ENCODE measurements around the gene TEKT2.

TEKT2 gene

DNA sequence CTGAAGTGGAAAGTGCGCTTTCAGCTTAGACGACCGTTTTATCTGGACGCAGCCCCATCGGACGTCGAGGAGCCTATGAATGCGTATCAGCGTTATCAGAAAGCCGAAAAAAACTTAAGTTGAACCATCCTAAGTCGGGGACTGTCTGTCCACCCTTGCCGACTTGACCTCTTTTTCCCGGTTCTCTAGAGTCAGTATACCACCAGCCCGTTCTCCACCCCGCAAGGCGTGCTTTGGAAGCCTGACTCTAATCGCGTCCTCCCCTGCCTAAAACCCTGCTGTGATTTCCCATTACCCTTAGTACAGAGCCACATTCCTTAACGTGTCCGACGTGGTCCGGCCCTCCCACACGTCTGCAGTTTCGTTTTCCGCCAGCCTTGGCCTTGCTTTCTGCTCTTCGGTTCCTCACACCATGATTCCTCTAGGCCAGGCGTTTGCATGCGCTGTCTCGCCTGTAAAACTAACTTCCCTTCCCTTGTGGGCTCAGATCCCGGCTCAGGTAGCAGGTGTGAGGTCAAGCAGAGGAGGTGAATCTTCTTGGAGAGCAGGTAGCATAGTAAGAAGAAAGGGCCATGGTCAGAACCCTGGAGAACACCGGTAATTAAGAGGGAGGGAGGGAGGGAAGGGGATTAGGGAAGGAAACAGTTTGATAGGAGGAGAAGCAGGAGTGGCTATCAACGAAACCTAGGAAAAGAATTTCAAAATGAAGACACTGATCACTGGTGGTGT is 5.7 kb downstream of the TEKT2 start:
- TF ChIP-seq, protein P1, sequence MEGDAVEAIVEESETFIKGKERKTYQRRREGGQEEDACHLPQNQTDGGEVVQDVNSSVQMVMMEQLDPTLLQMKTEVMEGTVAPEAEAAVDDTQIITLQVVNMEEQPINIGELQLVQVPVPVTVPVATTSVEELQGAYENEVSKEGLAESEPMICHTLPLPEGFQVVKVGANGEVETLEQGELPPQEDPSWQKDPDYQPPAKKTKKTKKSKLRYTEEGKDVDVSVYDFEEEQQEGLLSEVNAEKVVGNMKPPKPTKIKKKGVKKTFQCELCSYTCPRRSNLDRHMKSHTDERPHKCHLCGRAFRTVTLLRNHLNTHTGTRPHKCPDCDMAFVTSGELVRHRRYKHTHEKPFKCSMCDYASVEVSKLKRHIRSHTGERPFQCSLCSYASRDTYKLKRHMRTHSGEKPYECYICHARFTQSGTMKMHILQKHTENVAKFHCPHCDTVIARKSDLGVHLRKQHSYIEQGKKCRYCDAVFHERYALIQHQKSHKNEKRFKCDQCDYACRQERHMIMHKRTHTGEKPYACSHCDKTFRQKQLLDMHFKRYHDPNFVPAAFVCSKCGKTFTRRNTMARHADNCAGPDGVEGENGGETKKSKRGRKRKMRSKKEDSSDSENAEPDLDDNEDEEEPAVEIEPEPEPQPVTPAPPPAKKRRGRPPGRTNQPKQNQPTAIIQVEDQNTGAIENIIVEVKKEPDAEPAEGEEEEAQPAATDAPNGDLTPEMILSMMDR (IDR thresholded peaks at IDR 0.05; ENCODE audit: low read depth, low read length, missing control alignments) = no peak
- in situ Hi-C loops (cut with HindIII; ENCODE audit: low sequenced_read_pairs) = no loop called here
- peak; percentile 57 for DNase-seq (ENCODE audit: low read depth)
- peak overlapping the region; percentile 61 for H3K4me3 ChIP-seq (ENCODE audit: low read depth, low read length)

DNA sequence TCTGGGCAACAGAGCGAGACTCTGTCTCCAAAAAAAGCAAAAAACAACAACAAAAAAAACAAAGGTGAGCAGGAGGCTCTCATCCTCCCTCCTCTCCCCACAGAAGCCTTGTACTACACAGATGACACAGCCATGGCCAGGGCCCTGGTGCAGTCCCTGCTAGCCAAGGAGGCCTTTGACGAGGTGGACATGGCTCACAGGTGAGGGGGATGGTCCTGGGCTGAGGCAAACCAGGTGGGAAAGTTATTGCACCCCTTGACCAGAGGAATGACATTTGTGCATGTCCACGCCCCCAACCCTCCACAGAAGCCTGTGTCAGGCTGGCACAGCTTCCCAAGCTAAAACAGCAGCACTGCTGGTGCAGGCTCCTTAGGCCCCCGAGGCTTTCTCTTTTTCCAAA is 7.2 kb downstream of the TEKT2 start:
- H3K4me3 ChIP-seq (ENCODE audit: low read depth, low read length) = no peak overlapping the region
- in situ Hi-C loops (cut with HindIII; ENCODE audit: low sequenced_read_pairs) = no loop called here
- TF ChIP-seq, protein P1 (IDR thresholded peaks at IDR 0.05; ENCODE audit: low read depth, low read length, missing control alignments) = no peak
- no peak for DNase-seq (ENCODE audit: low read depth)

DNA sequence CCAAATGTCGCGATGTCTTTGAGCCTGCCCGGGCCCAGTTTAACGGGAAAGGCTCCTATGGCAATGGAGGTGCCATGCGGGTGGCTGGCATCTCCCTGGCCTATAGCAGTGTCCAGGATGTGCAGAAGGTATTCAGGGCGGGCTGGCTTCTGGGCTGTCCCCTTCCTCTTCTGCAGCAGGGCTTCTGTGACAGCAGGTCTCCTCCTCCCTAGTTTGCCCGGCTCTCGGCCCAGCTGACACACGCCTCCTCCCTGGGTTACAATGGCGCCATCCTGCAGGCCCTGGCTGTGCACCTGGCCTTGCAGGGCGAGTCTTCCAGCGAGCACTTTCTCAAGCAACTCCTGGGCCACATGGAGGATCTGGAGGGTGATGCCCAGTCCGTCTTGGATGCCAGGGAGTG is 7.8 kb downstream of the TEKT2 start:
- no peak overlapping the region for H3K4me3 ChIP-seq (ENCODE audit: low read depth, low read length)
- TF ChIP-seq, protein P1 (IDR thresholded peaks at IDR 0.05; ENCODE audit: low read depth, low read length, missing control alignments) = no peak
- no peak for DNase-seq (ENCODE audit: low read depth)
- in situ Hi-C loops (cut with HindIII; ENCODE audit: low sequenced_read_pairs) = no loop called here

DNA sequence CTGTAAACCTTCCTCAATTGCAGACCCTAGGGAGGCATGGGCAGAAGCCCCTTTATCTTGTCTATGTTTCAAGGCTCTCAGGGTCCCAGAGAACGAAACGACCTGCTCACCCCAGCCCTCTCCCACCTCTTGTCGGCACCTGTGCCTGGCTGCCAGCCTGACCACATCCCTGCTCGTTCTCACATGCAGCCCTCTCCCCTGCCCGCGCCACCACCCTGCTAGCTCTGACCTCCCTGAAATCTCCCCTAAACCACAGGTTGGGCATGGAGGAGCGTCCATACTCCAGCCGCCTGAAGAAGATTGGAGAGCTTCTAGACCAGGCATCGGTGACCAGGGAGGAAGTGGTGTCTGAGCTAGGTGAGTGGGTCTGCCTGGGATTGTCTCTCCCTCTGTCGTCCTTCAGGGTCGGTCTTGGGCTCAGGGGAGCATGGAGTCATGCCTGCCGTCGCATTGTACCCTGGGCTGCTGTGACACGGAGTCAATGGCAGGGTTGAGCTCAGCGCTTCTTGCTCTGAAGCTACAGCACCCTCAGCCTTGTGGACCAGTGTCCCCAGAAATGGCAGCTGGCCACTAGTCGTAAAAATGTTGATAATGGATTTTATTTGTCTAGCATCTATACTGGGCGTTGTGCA is 8.4 kb downstream of the TEKT2 start:
- no peak for DNase-seq (ENCODE audit: low read depth)
- H3K4me3 ChIP-seq (ENCODE audit: low read depth, low read length) = no peak overlapping the region
- in situ Hi-C loops (cut with HindIII; ENCODE audit: low sequenced_read_pairs) = no loop called here
- TF ChIP-seq, protein P1 (IDR thresholded peaks at IDR 0.05; ENCODE audit: low read depth, low read length, missing control alignments) = no peak

DNA sequence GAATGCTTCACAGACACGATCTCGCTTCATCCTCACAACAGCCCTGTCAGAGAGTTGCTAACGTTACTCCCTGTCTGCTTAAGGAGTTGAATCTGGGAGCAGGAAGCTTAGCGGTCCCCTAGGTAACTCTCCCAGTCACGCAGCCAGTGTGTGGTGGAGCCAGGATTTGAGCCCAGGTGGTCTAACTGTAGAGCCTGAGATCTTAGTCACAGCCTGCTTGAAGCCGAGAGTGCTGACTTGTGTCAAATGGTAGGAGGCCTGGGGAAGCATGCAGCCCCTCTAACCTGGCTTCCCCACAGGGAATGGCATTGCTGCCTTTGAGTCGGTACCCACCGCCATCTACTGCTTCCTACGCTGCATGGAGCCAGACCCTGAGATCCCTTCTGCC is 8.9 kb downstream of the TEKT2 start:
- in situ Hi-C loops (cut with HindIII; ENCODE audit: low sequenced_read_pairs) = no loop called here
- DNase-seq (ENCODE audit: low read depth) = no peak
- TF ChIP-seq, protein P1 (IDR thresholded peaks at IDR 0.05; ENCODE audit: low read depth, low read length, missing control alignments) = no peak
- no peak overlapping the region for H3K4me3 ChIP-seq (ENCODE audit: low read depth, low read length)

DNA sequence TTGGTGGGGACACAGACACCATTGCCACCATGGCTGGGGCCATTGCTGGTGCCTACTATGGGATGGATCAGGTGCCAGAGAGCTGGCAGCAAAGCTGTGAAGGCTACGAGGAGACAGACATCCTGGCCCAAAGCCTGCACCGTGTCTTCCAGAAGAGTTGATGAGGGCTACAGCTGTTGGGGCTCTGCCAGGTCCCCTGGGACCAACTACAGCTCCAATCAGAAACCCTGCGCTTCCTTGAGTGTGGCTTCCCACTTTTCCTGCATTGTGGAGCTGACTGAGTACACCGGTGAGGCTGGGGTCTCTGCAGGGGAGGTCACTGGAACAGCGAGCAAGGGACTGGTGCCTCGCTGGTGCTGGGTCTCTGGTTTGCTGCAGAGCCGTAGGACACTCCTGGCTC is 9.3 kb downstream of the TEKT2 start:
- TF ChIP-seq, protein P1 (IDR thresholded peaks at IDR 0.05; ENCODE audit: low read depth, low read length, missing control alignments) = no peak
- H3K4me3 ChIP-seq (ENCODE audit: low read depth, low read length) = no peak overlapping the region
- no peak for DNase-seq (ENCODE audit: low read depth)
- in situ Hi-C loops (cut with HindIII; ENCODE audit: low sequenced_read_pairs) = no loop called here
